Sigmoid colon (tissue), 4 donors: Measurements from ENCODE around the gene FBXW8.

Experiments
- EP300 ChIP-seq, 4 donors: sonication (generic); formaldehyde crosslinking; IDR thresholded peaks; one replicate each; pipeline ENCODE4 v1.6.1; 2017; ENCODE audit warnings: antibody characterized with exemption in 4 of 4
- POLR2A ChIP-seq, 2 donors: fragments of 450-650 bp; IDR thresholded peaks; one replicate each; pipeline ENCODE4 v1.6.1; 2016; ENCODE audit warnings: antibody characterized with exemption in 2 of 2, mild to moderate bottlenecking in 2 of 2, moderate library complexity in 2 of 2
- TF ChIP-seq, protein P1 (sequence below), 4 experiments: fragments of 450-650 bp in 3 of 4; fragments of 200-600 bp in 1 of 4; IDR thresholded peaks; one replicate each; pipeline ENCODE4 v1.5.1; 2016 to 2019; ENCODE audit warnings: antibody characterized with exemption in 4 of 4, mild to moderate bottlenecking in 3 of 4, moderate library complexity in 2 of 4

DNA sequence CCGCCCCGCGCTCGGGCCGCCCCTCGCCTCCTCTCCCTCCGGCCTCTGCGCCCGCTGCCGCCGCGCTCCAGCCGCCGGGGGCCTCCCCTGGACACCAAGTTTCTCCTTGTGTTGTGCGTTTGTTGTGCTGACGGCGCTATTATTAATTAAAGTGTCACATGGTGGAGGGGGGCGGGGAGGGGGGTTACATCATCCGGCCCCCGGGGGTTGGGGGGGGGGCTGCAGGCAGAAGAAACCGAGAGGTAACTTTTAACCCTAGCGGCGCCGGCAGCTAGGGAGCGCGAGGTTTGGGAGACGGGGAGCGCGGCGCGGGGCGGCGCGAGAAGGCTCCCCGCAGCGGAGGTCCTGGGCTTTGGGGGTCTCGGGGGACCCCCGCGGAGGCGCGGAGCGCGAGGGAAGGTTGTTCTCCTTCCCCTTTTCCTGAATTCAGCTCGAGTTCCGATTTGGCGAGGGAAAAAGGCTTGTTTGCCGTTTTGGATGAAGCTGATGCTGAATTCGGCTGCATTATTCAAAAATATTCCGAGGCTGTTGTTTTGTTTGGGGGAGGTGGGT, 29.3 kb upstream of the FBXW8 start, which contains the start of gene HRK:
- no peak for TF ChIP-seq POLR2A (IDR thresholded peaks at IDR 0.05)
- TF ChIP-seq, protein P1, sequence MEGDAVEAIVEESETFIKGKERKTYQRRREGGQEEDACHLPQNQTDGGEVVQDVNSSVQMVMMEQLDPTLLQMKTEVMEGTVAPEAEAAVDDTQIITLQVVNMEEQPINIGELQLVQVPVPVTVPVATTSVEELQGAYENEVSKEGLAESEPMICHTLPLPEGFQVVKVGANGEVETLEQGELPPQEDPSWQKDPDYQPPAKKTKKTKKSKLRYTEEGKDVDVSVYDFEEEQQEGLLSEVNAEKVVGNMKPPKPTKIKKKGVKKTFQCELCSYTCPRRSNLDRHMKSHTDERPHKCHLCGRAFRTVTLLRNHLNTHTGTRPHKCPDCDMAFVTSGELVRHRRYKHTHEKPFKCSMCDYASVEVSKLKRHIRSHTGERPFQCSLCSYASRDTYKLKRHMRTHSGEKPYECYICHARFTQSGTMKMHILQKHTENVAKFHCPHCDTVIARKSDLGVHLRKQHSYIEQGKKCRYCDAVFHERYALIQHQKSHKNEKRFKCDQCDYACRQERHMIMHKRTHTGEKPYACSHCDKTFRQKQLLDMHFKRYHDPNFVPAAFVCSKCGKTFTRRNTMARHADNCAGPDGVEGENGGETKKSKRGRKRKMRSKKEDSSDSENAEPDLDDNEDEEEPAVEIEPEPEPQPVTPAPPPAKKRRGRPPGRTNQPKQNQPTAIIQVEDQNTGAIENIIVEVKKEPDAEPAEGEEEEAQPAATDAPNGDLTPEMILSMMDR (IDR thresholded peaks at IDR 0.05) = no peak
- no peak for TF ChIP-seq EP300 (IDR thresholded peaks at IDR 0.05)
